Common myeloid progenitor, CD34-positive (primary cell): ENCODE measurements around the gene HSPBP1. TPM values are rescaled to one million over a fixed set of nuclear protein-coding genes. Genes with fewer than 3 reads are reported as not detected.
A peak's percentile ranks its signal among the peaks of the same experiment; 100 is the strongest.
"Not testable (repeated sequence)": the region's sequence is repeated elsewhere in the genome, so short reads cannot be mapped to it uniquely, and the experiment has no call there.

Experiments used
- CTCF ChIA-PET: fragments of 350-600 bp; sonication (Branson Sonifier 250); formaldehyde crosslinking; loops from one replicate; lab custom pipeline; 2021; ENCODE audit warnings: antibody characterized with exemption; lab: Charles Lee
- POLR2A ChIA-PET: fragments of 350-600 bp; sonication (Branson Sonifier 250); formaldehyde crosslinking; loops from one replicate; lab custom pipeline; 2021; ENCODE audit warnings: antibody characterized with exemption; lab: Charles Lee
- DNase-seq, 3 donors: peaks; one replicate each; pipeline versions ENCODE4 v3.0.0 to v3.0.0-alpha.2; 2013
- H3K27ac ChIP-seq, 2 experiments: 1 replicate in 1 of 2; 2 replicates in 1 of 2; pipeline ENCODE4 v1.7.0; 2013; ENCODE audit warnings: inconsistent platforms in 2 of 2, low read length in 2 of 2, mild to moderate bottlenecking in 2 of 2, low read depth in 1 of 2, moderate library complexity in 1 of 2; ENCODE audit not compliant: severe bottlenecking in 2 of 2, insufficient read depth in 1 of 2, poor library complexity in 1 of 2
- H3K27me3 ChIP-seq, 5 experiments: replicated peaks in 2 of 5; 1 replicate in 3 of 5; 2 replicates in 2 of 5; pipeline versions ENCODE4 v1.6.1 to v1.7.0; 2013; ENCODE audit warnings: low read length in 4 of 5, mild to moderate bottlenecking in 2 of 5, moderate library complexity in 2 of 5, inconsistent platforms in 1 of 5; ENCODE audit not compliant: insufficient read depth in 5 of 5, control insufficient read depth in 4 of 5
- H3K36me3 ChIP-seq, 4 experiments: 1 replicate in 2 of 4; 2 replicates in 2 of 4; pipeline versions ENCODE4 v1.6.1 to v1.7.0; 2013; ENCODE audit warnings: low read length in 3 of 4, control low read depth in 1 of 4, mild to moderate bottlenecking in 1 of 4; ENCODE audit not compliant: control insufficient read depth in 4 of 4, insufficient read depth in 4 of 4
- H3K4me1 ChIP-seq, 4 experiments: 1 replicate in 3 of 4; 2 replicates in 1 of 4; pipeline versions ENCODE4 v1.6.1 to v1.7.1; 2013; ENCODE audit warnings: low read length in 3 of 4, mild to moderate bottlenecking in 3 of 4, control low read depth in 1 of 4, inconsistent platforms in 1 of 4, moderate library complexity in 1 of 4; ENCODE audit not compliant: control insufficient read depth in 4 of 4, insufficient read depth in 4 of 4; ENCODE audit errors: control extremely low read depth in 1 of 4
- H3K4me3 ChIP-seq, 7 experiments: 1 replicate in 4 of 7; 2 replicates in 3 of 7; pipeline versions ENCODE4 v1.5.1 to v1.7.0; 2013; ENCODE audit warnings: mild to moderate bottlenecking in 7 of 7, low read length in 6 of 7, moderate library complexity in 6 of 7, inconsistent platforms in 2 of 7, low read depth in 2 of 7, control low read depth in 1 of 7; ENCODE audit not compliant: insufficient read depth in 4 of 7, control insufficient read depth in 1 of 7; ENCODE audit errors: extremely low read depth in 1 of 7
- H3K9me3 ChIP-seq, 5 experiments: 1 replicate in 4 of 5; 2 replicates in 1 of 5; pipeline versions ENCODE4 v1.6.1 to v1.7.1; 2013; ENCODE audit warnings: low read length in 4 of 5, mild to moderate bottlenecking in 2 of 5, inconsistent platforms in 1 of 5, low read depth in 1 of 5, moderate library complexity in 1 of 5; ENCODE audit not compliant: control insufficient read depth in 4 of 5, insufficient read depth in 2 of 5; ENCODE audit errors: control extremely low read depth in 1 of 5
- WGBS: methylation state at CpG from one replicate; pipeline ENCODE4 v1.1.5; 2013; ENCODE audit not compliant: insufficient coverage; 5-methylcytosine and 5-hydroxymethylcytosine counted together
- polyA plus RNA-seq: library from polyadenylated mRNA; unstranded; fragments of 120-200 nt; gene quantifications from one replicate; pipeline ENCODE4 v1.2.1, GENCODE V29; 2013

The HSPBP1 gene
- 26.7 TPM for polyA plus RNA-seq

DNA sequence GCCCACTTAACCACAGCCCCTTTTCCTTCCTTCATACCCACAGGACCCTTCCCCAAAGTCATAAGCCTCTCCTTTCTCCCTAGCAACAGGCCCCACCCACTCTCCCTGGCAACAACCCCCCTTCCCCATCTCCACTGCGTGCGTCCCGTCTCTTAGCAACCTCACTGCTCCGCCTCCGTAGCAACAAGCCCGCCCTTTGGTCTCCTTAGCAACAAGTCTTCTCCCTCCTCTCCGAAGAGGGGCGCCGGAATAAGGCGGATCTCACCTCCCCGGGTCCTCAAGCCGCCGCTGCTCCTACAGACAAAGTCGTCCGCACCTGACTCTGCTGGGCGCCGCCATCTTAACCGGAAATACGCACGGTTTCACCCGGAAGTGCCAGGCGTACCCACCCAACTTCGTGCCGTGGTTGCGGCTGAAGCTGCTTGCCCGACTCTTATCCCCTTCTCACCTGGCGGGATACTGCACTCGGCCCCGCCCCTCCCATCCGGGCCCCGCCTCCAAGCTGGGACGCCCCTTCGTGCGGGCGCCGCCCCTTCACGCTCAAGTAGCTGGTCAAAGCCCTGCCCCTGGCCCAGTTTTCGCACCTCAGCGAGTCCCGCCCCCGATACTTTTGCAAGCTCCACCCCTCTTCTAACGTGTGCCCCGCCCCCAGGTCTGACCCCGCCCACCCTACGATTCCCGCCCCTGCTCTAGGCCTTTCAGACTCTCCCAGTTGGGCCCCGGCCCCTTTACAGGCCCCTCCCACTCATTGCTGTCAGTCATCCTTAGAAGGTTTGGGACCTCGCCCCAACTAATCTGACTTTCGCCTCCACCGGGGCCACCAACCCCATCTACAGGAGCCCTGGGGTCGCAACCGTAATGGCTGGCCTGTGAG lies at the start of gene HSPBP1:
HSPBP1 (minus strand) TSS at position 341 of the 874 bp plus-strand sequence. CDS start 502 bp downstream, outside the sequence.
- WGBS: 5% methylated on average over 48 of the region's 52 CpGs
- peak within 1 kb of the TSS; percentile 61 to 95 (median 88) for H3K4me3 ChIP-seq
- peak within 1 kb of the TSS; percentile 75 to 93 for H3K27ac ChIP-seq
- peak; percentile 96 to 98 (median 97) for DNase-seq
- POLR2A ChIA-PET: interaction anchor here (0.6 to 1.7 kb wide), 5 partner anchors 21 to 195 kb away, joined by 3 to 13 read pairs (median 3); partner anchors contain the start of genes PPP6R1 and UBE2S
- no peaks in the 10 kb centered on the region for H3K9me3 ChIP-seq
- peaks cover 0 to 4% (median 0%) of the 10 kb centered on the region in 5 experiments for H3K27me3 ChIP-seq
- H3K4me1 ChIP-seq: peaks cover 0 to 25% (median 19%) of the 10 kb centered on the region in 4 experiments
- peaks cover 0 to 15% (median 11%) of the 10 kb centered on the region in 4 experiments for H3K36me3 ChIP-seq
- CTCF ChIA-PET: interaction anchor here (0.5 to 4.2 kb wide), 3 partner anchors 21 to 51 kb away, joined by 3 to 24 read pairs (median 3); no protein-coding TSS in a partner anchor

DNA sequence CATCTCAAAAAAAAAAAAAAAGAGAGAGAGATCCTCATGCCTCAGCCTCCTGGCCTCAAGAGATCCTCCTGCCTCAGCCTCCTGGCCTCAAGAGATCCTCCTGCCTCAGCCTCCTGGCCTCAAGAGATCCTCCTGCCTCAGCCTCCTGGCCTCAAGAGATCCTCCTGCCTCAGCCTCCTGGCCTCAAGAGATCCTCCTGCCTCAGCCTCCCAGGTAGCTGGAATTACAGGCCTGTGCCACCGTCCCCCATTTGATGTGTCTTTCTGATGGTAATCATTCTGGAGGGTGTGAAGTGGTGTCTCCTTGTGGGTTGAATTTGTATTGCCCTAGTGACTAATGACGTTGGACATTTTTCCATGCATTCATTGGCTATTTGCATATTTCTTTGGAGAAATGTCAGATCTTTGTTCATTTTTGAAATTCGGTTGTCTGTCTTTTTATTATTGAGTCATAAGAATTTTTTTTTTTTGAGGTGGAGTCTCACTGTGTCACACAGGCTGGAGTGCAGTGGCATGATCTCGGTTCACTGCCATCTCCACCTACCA lies 48.9 kb upstream of the HSPBP1 start:
- H3K27ac ChIP-seq, POLR2A ChIA-PET, H3K36me3 ChIP-seq, H3K9me3 ChIP-seq, H3K4me3 ChIP-seq, H3K27me3 ChIP-seq, CTCF ChIA-PET: not testable (repeated sequence)
- 90% methylated on average over 3 of the region's 4 CpGs for WGBS
- peaks cover 0 to 14% (median 13%) of the 10 kb centered on the region in 4 experiments for H3K4me1 ChIP-seq
- peak in 2 of 3 donors; percentile 39 to 41 for DNase-seq

GRCh38 chr19:55325172-55325571 lies 45.3 kb upstream of the HSPBP1 start, which contains the start of gene TMEM150B:
TSS of gene TMEM150B (minus strand) at chr19:55325341. CDS start at chr19:55321036, 4,305 bp downstream.
- WGBS: 43% methylated on average over 7 of the region's 14 CpGs
- CTCF ChIA-PET: interaction anchor here (0.8 to 1.3 kb wide), 3 partner anchors 15 to 93 kb away, joined by 3 read pairs; no protein-coding TSS in a partner anchor
- POLR2A ChIA-PET: interaction anchor here (1.5 kb wide), 1 partner anchor 14 kb away, joined by 8 read pairs; the partner anchor contains the start of gene KMT5C
- Histone ChIP-seq H3K27me3 (no peaks in the 10 kb centered on the region), H3K9me3 (no peaks in the 10 kb centered on the region), H3K27ac (peak within 1 kb of the TSS in 1 of 2 experiments; percentile 6), H3K4me1 (peaks cover 0 to 43% (median 41%) of the 10 kb centered on the region in 4 experiments), H3K4me3 (peak within 1 kb of the TSS in 3 of 7 experiments; percentile 38 to 64 (median 57)), H3K36me3 (no peaks in the 10 kb centered on the region)
- peak; percentile 61 to 87 (median 86) for DNase-seq

- no peaks in the 10 kb centered on the region for H3K9me3 ChIP-seq
- H3K4me3 ChIP-seq: peak overlapping the region in 3 of 7 experiments; percentile 38 to 64 (median 57)
- peaks cover 0 to 48% (median 42%) of the 10 kb centered on the region in 4 experiments for H3K4me1 ChIP-seq
- no peaks in the 10 kb centered on the region for H3K27me3 ChIP-seq
- 97% methylated on average over 4 of the region's 6 CpGs for whole genome bisulfite sequencing
- ChIA-PET CTCF (interaction anchor here (0.8 to 1.3 kb wide), 4 partner anchors 15 to 94 kb away, joined by 3 read pairs; no protein-coding TSS in a partner anchor), POLR2A (interaction anchor here (1.5 kb wide), 1 partner anchor 15 kb away, joined by 8 read pairs; the partner anchor contains the start of gene KMT5C)
- peaks cover 0 to under 1% (median 0%) of the 10 kb centered on the region in 4 experiments for H3K36me3 ChIP-seq
- DNase-seq: peak in 1 of 3 donors; percentile 14
- no peak overlapping the region for H3K27ac ChIP-seq
Observed at GRCh38 chr19:55324662-55325061, 44.8 kb upstream of the HSPBP1 start.

DNA sequence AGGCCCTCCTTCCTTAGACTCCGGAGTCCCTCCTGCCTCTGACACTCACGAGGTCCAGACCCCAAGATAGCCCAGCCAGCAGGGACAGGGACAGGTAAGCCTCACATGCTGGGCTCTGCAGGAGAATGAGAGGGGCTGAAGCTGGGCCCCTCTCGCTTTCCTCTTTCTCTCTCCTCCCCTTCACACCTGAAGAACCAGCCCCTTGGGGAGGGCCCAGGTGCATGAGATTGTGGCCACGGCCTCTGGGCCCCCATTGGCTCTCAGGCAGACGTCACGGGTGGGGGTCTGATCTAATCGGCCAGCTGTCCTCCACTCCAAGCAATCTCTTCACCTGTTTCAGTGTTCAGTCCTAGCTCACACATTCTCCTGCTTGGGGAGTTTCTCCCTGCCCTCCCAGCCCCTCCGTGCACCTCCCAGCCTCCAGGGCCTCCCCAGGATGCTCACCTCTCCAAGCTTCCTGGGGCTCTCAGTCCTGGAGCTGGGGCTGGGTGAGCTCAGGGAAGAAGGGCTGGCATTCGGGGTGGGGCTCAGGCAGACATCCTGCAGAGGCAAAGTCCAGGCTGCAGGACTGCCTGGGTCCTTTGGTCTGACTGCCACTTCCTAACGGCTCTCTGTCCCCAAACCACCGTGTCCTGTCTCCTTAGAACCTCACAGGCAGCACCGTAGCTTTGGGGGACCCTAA lies 42.4 kb upstream of the HSPBP1 start:
- WGBS: 43% methylated on average over 9 of the region's 12 CpGs
- H3K27me3 ChIP-seq: no peaks in the 10 kb centered on the region
- DNase-seq: no peak
- peak overlapping the region in 1 of 7 experiments; percentile 29 for H3K4me3 ChIP-seq
- peaks cover 0 to 48% (median 42%) of the 10 kb centered on the region in 4 experiments for H3K4me1 ChIP-seq
- no peaks in the 10 kb centered on the region for H3K9me3 ChIP-seq
- no peak overlapping the region for H3K27ac ChIP-seq
- CTCF ChIA-PET: interaction anchor here (0.6 to 4.1 kb wide), 9 partner anchors 10 to 181 kb away, joined by 3 to 30 read pairs (median 5); partner anchors contain the start of genes KMT5C and TMEM238
- H3K36me3 ChIP-seq: peaks cover 0 to 2% (median 0%) of the 10 kb centered on the region in 4 experiments
- POLR2A ChIA-PET: interaction anchor here (1.7 to 1.8 kb wide), 2 partner anchors 16 to 17 kb away, joined by 6 to 9 read pairs; partner anchors contain the start of gene KMT5C
